Astrocyte (in vitro differentiated cells and primary cell): Measurements from ENCODE around the gene PRR15.

Source experiments
- CTCF ChIP-seq: IDR thresholded peaks from 2 replicates; pipeline ENCODE4 v1.5.1; 2011; ENCODE audit warnings: low read depth, mild to moderate bottlenecking, inconsistent platforms, low read length, moderate library complexity; ENCODE audit not compliant: insufficient read depth
- EZH2 ChIP-seq: IDR thresholded peaks from 2 replicates; pipeline ENCODE4 v1.6.1; 2012; ENCODE audit warnings: mild to moderate bottlenecking, low read length, inconsistent platforms; ENCODE audit not compliant: insufficient read depth

- TF ChIP-seq EZH2 (no peak), CTCF (no peak)
Measured at GRCh38 chr7:29614229-29614628, 50.6 kb downstream of the PRR15 start.
